HTR-8/SVneo (cell line): Measurements from ENCODE around the gene BAZ2B.

Experiments
- DNase-seq: peaks from one replicate; pipeline ENCODE4 v3.0.0; 2011; ENCODE audit warnings: low spot score, mixed read lengths; ENCODE audit not compliant: insufficient read length
- FAIRE-seq: peaks from 2 replicates; lab custom pipeline; 2011; peaks lifted over from hg19 to GRCh38; lab: Jason Lieb, UNC

BAZ2B gene

GRCh38 chr2:159617646-159618045 lies 1.3 kb upstream of the BAZ2B start:
- no peak for DNase-seq
- FAIRE-seq = no peak

- DNase-seq (no peak), FAIRE-seq (no peak)
Measured at GRCh38 chr2:159617100-159617499, 752 bp upstream of the BAZ2B start.

DNA sequence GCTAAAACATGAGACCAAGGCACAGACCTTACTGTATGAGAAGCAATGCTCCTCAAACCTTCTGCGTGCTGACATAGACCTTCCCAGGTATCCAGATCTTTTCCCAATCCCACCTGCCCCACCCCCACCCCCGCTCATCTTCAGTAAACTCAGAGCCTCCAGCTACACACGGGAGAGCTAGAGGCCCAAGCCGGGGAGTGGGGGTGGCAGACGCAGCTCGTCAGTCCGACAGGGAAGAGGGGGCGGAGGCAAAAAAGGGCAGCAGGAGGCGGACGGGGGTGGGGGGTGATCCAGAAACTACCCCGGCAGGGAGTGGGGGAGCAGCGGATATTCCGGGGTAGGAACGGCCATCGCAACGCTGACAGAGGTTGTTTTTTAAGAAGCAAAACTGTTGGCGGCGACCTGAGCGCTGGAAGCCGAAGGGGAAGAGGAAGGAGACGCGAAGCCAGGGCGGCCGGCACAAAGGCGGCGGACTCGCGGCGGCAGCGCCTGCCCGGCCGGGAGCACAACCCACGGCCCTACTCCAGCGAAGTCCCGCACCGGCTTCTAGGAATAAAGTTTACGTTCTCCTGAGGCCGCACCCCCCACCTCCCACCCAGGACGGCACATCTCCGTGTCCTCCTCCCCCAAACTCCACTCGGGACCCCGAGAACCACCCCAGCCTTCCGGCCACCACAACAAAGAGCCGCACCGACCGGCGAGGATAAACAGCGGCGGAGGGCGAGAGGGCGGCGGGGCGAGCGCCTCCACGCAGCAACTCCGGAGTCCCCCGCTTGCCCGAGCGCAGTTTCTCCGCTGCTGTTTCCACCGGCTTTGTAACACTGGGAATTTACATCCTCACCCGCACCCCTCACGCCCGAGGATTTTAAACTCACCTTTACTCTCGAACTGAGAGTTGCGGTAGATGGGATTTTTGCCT lies 722 bp downstream of the BAZ2B start:
- DNase-seq = peak; percentile 74
- FAIRE-seq = peak; percentile 87

DNA sequence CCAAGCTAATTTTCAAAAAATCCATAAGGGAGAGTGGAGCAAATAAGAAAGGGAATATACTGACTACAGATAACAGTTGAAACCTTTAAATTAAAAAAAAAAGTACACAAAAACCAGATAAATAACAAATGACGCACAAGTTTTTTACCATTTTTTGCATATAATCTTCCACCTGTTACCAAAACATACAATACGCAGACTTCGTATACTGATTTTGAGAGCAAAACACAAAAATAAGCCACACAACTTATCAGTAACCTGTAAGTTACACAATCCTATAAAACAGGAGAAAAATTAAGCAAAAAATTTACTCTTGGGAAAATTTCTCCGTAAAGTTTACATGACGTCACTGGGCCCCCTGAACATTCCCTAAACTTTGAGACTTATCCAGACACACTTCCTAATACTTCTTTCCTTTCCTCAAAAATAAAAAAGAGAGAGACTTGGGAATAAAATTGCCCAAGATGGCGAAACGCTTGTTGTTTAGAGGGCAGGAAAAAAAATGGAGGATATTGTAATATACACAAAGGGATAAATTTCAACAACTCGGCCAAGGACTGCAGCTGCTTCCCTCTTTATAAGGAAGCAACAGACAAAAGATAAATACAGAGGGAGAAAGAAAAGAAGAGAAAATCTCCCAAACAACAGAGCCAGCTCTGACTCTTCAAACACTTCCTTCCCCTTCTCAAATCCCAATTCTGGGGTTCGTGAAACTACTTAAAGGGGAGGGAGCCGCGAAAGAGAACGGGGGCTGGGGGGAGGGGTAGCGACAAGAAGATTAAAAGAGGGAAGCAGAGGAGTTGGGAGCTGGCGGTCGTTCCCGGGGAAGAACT lies 1.6 kb downstream of the BAZ2B start:
- FAIRE-seq (no peak), DNase-seq (no peak)

DNA sequence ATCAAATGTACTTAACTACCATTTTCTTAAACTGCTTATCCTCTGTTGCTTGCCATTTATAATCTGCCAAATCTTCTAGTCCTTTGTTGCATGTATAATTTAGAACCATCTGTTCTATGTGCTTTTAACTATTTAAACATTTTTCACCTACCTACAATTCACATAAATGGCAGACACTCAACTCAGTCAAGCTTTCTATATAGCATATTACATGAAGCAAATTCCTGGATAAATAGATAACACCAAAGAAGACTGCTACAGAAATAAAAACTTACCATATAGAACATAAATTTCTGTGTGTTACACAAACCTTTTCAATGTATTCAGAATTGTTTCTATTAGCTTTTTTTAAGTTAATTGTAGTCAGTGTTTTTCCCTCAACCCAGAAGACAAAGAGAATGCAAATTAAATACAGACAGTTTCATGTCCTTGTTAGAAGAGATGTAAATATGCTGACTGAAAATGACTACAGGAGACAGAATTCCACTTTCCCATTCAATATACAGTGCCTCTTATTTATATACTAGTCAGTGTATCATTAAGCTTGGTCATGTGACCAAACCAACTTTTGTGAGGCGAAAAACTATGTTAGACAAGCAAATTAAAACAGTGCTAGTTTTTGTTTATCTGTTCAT lies 2.6 kb downstream of the BAZ2B start:
- DNase-seq = no peak
- no peak for FAIRE-seq

- no peak for FAIRE-seq
Measured at GRCh38 chr2:159613091-159613490, 3.3 kb downstream of the BAZ2B start.

DNA sequence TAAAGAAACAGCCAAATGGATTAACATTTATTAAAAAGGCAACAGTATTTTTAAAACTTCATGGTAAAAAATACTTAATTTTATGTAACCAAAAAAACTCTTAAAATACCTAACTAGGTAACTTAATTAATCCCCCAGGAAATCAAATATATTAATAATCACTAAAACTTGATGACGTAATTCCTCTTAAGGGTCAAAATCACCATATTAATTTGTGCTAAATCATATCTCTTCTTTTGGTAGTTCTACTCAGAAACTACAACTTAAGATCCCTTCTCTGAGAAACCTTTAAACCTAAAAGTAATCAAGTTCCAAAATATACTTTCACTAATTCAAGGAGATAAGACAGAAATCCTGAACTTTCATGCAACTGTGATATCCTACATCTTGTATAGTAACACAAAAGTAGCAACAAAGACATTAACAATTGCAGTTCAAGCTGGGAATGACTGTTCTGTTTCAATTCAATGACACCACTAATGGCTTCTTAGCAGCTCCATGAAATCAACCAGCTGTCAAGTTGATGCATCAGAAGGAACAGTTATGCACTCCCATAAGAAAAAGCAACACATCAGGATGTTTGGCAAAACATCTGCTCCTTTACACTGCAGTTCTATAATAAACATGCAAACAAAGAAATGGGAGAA lies 4.0 kb downstream of the BAZ2B start:
- no peak for DNase-seq
- FAIRE-seq = no peak

More at GRCh38 chr2:159613091-159613490, 3.3 kb downstream of the BAZ2B start:
- no peak for DNase-seq

- DNase-seq = no peak
Measured at GRCh38 chr2:159609811-159610549, 6.4 kb downstream of the BAZ2B start.

DNA sequence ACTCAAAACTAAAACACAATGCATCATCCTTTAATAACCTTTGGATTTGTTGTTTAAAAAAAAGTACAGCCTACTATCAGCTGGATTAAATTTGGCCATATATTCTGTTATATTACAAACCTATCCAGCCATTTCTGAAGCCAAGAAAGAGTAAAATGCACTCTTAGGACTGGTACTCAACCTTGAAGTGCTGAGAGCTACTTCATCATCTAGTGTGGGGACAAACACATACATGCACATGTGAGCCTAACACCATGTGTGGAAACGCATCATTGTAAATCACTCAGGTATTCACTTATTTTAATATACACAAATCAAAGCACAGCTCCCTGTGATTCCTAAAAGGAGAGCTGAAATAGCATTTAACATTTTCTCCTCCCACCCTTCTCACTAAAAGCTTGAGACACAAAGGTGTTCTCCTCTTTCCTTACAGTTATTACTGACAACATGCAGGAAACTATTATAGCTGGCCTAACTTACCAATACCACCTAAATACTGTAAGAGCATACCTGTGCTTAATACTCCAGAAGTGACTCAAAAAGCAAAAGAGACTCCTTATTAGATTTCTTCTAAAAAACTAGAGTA lies 7.5 kb downstream of the BAZ2B start:
- DNase-seq (no peak), FAIRE-seq (no peak)

More at GRCh38 chr2:159609811-159610549, 6.4 kb downstream of the BAZ2B start:
- FAIRE-seq = no peak

- DNase-seq = no peak
- FAIRE-seq = no peak
Measured at GRCh38 chr2:159608108-159608507, 8.2 kb downstream of the BAZ2B start.

DNA sequence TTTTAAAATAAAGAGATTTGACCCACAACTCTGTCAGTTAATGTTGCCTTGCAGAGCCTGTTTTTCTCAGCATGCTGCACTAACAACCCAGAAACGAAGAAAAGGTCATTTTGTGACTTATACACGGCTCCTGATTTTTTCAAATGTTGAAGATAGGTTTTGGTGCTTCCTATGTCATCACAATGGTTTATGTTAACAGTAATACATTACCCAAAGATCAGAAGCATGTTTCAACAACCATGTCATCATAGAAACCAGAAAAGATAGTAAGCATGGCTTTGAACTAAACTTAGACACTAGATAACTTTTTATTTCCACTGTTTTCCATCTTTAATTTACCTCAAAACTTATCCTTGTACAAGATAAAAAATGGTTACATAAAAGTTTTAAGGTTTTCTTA lies 10.1 kb downstream of the BAZ2B start:
- FAIRE-seq (no peak), DNase-seq (no peak)

DNA sequence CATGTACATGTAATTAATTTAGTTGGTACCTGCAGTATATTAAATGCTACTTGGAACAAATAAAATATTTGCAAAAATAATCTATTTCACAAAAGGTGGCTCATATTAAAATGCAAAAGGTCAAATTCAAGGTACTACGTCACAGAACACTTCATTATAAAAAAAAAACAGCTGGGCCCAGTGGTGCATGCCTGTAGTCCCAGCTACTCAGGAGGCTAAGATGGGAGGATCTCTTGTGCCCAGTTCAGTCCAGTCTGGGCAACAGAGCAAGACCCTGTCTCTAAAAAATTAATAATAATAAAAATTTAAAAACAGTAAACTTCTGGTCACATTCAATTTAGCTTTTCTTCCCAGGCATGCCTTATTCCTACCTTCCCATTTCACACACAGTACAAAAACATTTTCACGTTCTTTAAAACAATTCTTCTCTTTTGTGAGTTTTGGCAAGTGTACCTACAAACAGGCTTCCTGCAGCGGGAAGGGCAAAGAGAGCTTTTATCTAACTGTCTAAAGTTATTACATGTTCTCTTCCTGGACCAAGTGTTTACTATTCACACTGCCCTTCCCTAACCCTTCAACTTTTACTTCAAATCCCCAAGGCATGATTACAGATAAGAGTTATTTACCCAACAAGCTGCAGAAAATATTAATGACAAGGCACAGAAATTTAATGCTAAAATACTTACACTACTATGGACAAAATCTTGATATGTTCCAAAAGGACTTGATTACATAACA lies 10.7 kb downstream of the BAZ2B start:
- DNase-seq (no peak), FAIRE-seq (no peak)

GRCh38 chr2:159604159-159604558 lies 12.2 kb downstream of the BAZ2B start:
- DNase-seq = no peak
- no peak for FAIRE-seq

DNA sequence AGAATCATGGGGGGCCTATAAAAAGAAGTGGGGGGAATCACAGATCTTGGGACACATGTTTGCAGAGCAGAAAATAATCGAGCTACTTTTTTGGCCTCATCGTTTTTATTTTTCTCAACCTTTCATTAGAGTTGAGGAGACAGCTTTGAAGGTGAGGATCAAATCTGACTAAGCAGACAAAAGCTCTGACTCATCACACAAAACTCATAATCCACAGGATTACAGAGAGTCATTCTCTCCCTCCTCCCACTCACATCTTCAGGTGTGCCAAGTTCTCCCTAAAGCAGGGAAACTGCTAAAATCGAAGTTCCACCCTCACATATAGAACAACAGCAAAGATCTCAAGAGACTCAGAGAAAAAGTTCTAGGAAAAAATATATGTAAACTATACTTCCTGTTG lies 15.6 kb downstream of the BAZ2B start:
- DNase-seq = peak; percentile 23
- no peak for FAIRE-seq

DNA sequence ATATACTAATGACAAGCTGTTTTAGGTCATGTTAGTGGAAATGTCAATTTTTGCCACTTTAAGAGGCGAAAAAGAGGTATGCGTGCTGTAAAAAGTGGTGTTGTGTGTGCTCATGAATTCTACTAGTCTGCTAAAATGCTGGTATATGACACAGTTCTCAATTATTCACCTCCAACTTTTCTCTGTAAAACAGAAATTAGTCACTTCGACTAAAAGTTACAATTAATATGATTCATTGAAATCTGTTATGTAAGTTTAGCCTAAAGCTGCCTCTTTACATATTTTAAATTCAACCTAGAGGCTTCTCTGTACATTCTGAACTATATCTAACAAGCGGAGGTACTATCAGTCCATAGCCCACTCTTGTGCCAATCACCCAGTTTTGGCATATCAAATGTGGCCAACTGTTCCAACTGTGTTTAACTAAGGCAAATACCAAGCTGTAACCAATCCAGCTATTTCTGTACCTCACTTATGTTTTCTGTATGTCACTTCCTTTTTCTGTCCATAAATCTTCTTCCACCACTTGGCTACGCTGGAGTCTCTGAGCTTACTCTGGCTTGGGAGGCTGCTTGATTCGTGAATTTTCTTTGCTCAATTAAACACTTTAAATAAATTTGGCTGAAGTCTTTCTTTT lies 20.8 kb downstream of the BAZ2B start:
- DNase-seq = no peak
- FAIRE-seq = no peak

DNA sequence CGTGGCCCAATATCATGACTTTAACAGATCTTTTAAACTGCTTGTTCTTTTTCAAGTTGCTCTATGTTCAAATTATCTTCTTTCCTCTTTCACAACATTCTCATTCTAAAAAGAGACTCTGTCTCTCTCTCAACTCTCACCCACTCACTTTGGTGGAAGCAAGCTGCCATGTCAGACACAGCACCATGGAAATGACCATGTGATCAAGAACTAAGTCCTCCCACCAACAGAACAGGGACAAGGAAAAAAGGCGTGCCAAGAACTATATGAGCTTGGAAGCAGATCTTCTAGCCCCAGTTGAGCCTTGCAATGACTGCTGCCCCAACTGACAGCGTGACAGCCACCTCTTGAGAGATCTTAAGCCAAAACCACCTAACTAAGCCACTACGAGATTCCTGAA lies 23.9 kb downstream of the BAZ2B start:
- DNase-seq (no peak), FAIRE-seq (no peak)

- no peak for DNase-seq
Measured at GRCh38 chr2:159591221-159591620, 25.1 kb downstream of the BAZ2B start.

DNA sequence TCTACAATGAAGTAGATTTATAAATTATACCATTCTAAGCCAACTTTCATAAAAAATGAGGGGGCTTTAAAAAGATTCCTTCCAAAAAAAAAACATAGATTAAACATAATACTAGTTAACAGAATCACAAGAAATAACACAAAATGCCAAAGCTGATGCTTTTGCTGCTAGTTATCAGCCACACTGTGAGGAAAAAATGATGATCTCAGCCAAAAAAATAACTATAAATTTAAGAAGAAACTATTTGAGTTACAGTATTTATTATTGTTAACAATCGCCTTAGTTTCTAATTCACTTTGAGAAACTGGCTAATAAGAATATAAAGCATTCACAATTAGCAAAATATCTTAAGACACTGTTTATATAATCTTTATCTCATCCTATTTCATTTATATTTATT lies 27.1 kb downstream of the BAZ2B start:
- DNase-seq (no peak), FAIRE-seq (no peak)

More at GRCh38 chr2:159591221-159591620, 25.1 kb downstream of the BAZ2B start:
- FAIRE-seq = no peak
